ENCODE measurements around the gene SLC39A5. TPM values are rescaled to one million over a fixed set of nuclear protein-coding genes. Genes with fewer than 3 reads are reported as not detected.
"Not testable (repeated sequence)": the region's sequence is repeated elsewhere in the genome, so short reads cannot be mapped to it uniquely, and the experiment has no call there.

SLC39A5 gene, protein sequence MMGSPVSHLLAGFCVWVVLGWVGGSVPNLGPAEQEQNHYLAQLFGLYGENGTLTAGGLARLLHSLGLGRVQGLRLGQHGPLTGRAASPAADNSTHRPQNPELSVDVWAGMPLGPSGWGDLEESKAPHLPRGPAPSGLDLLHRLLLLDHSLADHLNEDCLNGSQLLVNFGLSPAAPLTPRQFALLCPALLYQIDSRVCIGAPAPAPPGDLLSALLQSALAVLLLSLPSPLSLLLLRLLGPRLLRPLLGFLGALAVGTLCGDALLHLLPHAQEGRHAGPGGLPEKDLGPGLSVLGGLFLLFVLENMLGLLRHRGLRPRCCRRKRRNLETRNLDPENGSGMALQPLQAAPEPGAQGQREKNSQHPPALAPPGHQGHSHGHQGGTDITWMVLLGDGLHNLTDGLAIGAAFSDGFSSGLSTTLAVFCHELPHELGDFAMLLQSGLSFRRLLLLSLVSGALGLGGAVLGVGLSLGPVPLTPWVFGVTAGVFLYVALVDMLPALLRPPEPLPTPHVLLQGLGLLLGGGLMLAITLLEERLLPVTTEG
- not detected for total RNA-seq
- long read RNA-seq = 0 reads

DNA sequence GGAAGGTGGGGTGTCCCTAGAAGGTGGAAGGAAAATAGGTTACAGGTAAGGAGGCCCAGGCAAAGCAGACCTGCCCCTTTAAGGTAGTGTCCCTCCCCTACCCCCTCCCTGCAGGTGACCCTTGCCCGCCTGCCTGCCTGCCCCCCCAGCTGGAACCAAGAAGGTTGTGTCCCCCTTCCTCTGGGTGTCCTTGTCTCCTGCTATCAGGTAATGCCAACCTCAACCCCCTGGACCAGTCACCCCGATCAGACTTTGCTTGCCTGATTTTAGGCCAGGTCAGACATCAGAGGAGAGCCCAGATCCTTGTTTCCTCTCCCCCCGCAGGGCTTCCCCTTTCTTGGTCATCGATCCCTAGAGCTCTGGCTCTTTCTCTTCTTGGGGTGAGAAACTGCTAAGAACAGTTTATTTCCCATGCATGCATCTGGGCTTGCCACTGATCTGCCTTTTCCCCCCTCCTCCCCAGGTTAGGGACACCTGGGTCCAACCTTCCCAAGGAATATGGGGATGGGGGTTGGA is at the start of gene SLC39A5:
Gene SLC39A5 (plus strand): TSS at position 136 of the 516 bp plus-strand sequence. CDS start 1,224 bp downstream, outside the sequence.
- DNase-seq (ENCODE audit: missing footprints) (peak; percentile 2), ATAC-seq (no peak)
- intact Hi-C loops (cut with DNase I) = no loop called here

DNA sequence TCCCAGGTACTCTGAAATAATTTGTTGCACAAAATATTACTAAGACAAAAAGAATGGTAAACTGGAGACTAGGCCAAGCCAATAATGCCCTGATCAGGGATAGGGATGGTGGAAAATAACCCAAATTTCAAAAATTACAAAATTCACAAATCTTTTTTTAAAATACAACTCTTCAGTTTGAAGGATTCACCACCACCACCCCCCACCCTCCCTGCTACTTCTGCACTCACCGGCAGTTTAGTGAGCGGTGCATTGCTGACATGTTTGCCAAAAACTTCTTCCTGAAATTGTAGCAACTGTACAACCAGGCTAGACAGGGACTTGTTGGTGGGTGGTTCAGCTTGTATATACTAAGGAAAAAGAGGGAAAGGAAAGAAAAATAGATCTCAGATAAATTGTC is 42.9 kb upstream of the SLC39A5 start:
- ATAC-seq (no peak), DNase-seq (ENCODE audit: missing footprints) (no peak)
- intact Hi-C loops (cut with DNase I) = no loop called here

DNA sequence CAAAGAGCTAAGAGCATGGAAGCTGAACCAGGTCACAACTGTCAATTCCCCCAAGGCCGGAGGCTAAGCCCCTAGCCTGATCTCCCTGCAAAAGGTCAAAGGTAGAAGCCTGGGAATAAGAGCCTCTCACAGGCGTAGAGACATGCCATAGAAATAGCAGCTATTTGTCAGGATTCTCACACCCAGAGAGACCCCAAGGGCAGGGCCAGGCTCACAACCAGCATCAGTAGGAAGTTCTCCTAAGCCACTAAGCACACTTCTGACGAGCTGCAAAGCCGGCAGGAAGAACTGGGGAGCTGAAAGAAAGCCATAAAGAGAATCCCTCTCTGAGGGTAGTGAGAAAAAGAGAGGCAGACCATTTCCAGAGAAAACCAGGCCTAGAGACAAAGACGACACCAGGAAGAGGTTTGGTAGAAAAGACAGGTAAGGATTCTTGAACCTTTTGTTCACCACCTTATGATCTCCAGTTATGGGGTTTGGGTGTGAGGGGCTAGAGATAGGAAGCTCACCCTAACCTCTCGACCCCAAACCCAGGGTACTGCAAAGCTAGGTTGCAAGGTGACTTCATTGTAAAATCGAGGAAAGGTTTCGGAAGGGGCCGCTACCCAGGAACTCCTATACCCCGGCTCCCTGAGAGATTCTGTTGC is 41.6 kb upstream of the SLC39A5 start:
- DNase-seq (ENCODE audit: missing footprints) (no peak), ATAC-seq (no peak)
- intact Hi-C loops (cut with DNase I) = loop anchor here (2.0 kb wide), 2 partner anchors 29 to 449 kb away; partner anchors contain the start of gene MYL6

DNA sequence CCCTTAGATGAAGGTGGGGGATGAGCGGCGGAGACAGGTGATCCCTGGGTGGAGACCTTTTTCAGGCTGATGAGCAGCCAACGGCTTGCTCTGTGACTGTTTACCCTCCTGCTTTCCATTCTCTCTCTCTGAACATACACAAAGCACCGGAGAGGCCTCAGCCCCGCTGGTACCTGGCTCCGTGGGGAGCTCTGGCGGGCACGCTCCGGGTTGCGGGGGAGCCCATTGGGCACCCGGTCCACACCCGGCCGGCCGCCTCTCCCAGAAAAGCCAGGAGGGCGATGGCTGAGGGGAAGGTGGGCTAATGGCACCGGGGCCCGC is 41.1 kb upstream of the SLC39A5 start:
- intact Hi-C loops (cut with DNase I) = loop anchor here (1.0 to 2.0 kb wide), 3 partner anchors 30 to 450 kb away; partner anchors contain the start of gene MYL6
- DNase-seq (ENCODE audit: missing footprints) (no peak), ATAC-seq (no peak)

DNA sequence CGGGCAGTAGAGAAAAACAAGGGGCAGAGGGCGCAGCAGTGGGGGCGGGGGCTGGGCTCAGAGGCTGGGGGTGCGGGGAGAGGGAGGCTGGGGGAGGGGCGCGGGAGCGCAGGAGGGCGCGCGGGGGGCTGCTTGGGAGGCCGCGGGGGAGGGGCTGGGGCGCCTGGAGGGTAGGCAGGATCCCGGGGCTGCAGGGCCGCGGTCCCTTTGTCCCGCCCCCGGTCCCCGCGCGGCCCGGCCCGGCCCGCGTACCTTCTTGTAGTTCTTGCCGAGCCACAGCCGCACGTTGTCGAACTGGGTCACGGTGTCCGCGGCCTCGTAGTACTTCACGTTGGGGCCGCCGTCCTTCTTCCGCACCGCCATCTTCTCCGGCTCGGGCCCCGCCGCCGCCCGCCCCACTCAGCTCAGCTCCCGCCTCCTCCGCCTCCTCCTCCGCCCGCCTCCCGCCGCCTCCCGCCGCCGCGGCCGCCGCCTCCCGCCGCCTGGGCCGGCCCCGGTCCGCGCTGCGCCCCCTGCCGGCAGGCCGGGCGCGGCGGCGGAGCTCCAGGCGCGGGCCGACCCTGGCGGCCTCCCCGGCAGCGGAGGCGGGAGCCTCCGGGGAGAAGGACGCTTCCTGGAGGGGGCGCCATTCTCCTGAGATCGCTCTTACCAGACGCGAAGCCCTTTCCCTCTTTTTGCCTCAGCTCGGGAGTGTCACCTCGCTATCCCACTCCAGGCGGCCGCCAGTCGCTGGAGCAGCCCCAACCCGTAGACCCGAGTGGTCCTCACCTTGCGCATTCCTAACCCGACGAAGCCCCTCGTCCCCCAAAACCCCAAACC is 40.5 kb upstream of the SLC39A5 start, which contains the start of gene SMARCC2:
Gene SMARCC2 (minus strand): TSS at position 385 of the 819 bp plus-strand sequence. CDS start 22 bp downstream, at position 363.
- intact Hi-C loops (cut with DNase I) = loop anchor here (1.0 to 2.0 kb wide), 3 partner anchors 31 to 451 kb away; partner anchors contain the start of gene MYL6
- DNase-seq (ENCODE audit: missing footprints) (peak; percentile 90), ATAC-seq (peak; percentile 89)

DNA sequence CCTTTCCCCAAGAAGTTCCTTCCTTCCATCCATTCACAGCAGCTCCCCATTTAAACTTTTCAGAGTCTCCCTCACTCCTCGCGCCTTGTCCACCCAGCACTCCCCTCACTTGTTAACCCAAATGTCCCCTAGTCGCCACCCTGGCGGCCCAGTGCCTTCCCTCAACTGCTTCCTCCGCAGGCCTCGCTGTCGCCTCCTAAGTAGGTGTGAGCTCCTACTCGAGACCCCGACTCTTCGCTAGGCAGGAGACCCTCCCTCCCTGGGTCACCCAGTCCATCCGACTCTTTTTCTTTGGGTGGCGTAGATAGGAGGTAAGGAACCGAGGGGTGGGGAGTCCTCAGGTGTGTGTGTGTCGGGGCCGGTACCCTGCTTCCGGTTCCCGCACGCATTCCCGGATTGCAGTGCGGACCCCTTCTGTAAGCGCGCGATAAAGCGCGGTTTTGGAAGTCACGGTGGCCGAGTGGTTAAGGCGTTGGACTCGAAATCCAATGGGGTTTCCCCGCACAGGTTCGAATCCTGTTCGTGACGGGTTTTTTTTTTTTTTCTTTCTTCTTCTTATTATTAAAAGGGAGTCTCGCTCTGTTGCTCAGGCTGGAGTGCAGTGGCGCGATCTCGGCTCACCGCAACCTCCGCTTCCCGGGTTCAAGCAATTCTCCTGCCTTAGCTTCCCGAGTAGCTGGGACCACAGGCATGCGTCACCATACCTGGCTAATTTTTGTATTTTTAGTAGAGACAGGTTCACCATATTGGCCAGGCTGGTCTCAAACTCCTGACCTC is 39.7 kb upstream of the SLC39A5 start:
- DNase-seq (ENCODE audit: missing footprints) (peak; percentile 82), ATAC-seq (peak; percentile 53)
- intact Hi-C loops (cut with DNase I) = loop anchor here (1.0 to 2.0 kb wide), 4 partner anchors 31 to 451 kb away; partner anchors contain the start of gene MYL6

DNA sequence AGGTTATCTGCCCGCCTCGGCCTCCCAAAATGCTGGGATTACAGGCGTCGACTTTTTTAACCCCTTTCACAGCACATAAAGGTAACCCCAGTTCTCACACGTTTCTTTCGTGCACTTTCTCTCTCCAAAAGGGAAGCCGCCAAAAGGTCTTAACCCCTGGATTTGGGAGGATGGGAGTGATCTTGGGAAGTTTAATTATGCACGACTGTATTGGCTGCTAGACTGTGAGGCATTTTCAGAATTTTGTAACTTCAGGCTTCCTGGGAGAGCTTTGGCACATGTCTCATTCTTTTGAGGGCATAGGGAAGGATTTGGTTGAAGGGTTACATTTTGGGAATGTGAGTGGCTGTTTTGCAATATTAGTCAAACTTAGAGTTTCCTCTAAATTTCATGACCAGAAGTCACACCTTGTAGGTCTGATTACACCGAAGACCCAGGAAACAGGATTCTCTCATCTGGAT is 39.1 kb upstream of the SLC39A5 start:
- DNase-seq (ENCODE audit: missing footprints) (no peak), ATAC-seq (no peak)
- intact Hi-C loops (cut with DNase I) = loop anchor here (1.0 kb wide), 1 partner anchor 274 kb away; no protein-coding TSS in a partner anchor

DNA sequence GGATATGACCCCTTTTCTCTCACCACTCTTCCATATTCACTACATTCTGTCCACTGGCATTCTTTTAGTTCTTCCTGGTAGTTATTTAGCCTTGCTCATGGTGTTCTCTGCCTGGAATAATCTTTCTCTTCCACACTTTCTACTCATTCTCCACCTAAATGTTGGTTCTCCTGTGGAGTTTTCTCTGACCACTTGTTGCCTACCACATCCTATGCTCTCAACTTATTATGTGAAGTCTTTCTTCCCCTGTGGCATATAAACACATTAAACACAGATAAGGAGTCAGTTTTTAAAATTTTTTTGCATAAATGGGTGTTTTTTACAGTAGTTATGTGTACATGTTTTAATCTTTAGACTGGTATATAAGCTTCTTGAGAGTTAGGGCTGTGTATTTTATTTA is 37.3 kb upstream of the SLC39A5 start:
- intact Hi-C loops (cut with DNase I) = no loop called here
- DNase-seq (ENCODE audit: missing footprints) = no peak
- ATAC-seq = no peak

DNA sequence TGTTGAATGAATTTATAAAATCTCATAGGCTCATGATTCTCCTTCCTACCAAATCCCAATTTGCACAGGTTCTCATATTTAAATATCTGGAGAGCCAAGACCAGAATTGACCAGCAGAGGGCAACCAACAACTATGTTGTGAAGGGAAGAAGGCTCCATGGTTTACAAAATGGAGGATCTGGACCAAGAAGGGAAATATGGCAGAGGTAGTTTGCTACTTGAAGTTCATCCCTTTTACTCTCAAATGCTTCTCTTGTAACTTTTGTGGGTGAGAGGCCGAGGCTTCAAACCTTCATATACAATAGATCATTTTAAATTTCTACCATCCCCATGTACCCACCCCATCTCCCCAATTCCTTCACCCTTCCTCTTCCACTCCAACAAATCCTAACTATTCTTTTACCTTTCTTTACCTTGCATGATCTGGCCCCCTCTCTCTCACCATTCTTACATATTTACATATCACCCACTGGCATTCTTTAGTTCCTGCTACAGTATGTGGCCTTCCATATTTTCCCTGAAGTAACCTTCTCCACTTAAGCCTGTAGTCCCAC is 36.7 kb upstream of the SLC39A5 start:
- intact Hi-C loops (cut with DNase I) = loop anchor here (1.0 kb wide), 2 partner anchors 31 to 275 kb away; partner anchors contain the start of genes NABP2 and SPRYD4
- no peak for ATAC-seq
- DNase-seq (ENCODE audit: missing footprints) = no peak

DNA sequence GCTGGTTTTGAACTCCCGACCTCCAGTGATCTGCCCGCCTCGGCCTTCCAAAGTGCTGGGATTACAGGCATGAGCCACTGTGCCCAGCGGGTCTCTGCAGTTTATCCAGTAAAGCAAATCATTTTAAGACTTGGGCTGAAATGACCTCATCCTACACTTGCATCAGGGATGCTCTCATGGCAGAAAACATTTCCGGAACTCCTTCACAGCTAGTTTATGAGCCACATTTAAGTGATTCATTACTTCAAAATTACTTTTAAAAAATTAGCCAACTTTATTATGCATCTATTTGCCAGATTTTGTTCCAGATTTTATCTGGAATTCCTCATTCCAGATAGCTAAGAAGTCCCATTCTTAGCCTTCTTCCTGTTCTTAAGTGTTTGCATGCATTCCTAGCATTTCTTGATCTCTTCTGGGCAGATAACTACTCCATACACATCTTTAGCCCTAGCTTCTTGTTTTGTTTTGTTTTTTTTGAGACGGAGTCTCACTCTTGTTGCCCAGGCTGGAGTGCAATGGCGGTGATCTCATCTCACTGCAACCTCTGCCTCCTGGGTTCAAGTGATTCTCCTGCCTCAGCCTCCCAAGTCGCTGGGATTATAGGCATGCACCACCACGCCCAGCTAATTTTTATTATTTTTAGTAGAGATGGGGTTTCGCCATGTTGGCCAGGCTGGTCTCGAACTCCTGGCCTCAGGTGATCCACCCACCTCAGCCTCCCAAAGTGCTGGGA is 32.9 kb upstream of the SLC39A5 start:
- ATAC-seq; DNase-seq (ENCODE audit: missing footprints); intact Hi-C loops (cut with DNase I): not testable (repeated sequence)

DNA sequence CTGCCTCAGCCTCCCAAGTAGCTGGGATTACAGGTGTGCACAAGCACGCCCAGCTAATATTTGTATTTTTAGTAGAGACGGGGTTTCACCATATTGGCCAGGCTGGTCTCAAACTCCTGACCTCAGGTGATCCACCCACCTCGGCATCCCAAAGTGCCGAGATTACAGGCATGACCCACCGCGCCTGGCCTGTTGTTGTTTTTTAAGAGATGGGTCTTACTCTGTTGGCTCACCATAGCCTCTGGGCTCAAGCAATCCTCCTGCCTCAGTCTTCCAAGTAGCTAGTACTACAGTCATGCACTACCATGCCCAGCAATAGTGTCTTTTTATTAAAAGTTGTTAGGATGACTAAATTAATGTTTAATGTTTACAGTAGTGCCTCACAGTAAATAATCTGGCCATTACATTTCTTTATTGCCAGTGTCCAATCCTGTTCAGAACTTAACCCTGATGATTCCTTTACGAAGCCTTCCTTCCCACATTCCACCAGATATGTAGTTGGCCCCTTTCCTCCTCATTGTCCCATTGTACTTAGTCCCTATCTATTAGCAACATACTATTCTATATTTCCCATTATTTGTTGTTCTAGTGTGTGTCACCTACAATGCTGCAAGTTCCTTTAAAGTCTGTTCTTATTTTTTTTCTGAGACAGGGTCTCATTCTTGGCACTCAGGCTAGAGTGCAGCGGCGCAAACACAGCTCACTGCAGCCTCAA is 31.8 kb upstream of the SLC39A5 start:
- ATAC-seq (no peak), DNase-seq (ENCODE audit: missing footprints) (no peak)
- intact Hi-C loops (cut with DNase I) = no loop called here

DNA sequence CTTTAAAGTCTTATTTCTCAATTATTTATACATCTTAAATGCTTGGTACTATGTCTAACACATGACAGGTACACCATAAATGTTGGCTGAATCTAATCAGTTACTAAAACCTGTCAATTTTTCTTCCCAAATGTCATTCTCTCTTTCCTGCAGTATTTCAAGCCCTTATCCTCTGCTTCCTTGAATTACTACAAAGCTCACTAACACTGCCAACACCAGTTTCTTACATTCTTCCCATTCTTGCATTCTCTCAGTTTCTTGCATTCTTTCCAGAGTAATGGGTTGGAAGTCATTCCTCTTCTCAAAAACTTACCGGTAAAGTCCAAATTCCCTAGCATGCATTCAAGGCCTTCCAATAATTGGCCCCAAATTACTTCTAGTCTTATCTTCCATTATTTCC is 31.0 kb upstream of the SLC39A5 start:
- ATAC-seq = no peak
- DNase-seq (ENCODE audit: missing footprints) = no peak
- intact Hi-C loops (cut with DNase I) = no loop called here

DNA sequence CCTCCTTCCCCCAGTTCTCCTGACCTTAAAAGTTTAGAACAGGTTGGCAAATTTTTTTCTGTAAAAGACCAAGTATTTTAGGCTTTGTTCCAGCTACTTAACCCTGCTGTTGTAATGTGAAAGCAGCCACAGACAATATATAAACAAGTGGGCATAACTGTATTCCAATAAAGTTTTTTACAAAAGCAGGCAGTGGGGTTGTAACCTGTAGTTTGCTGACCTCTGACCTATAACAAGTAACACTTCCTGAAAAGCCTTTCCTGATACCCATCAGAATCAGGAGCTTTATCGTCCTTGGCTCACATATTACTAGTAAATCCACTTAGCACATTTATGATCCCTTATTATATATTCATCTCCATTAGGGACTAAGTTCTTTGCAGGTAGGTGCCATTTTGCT is 27.5 kb upstream of the SLC39A5 start:
- ATAC-seq = no peak
- intact Hi-C loops (cut with DNase I) = no loop called here
- DNase-seq (ENCODE audit: missing footprints) = no peak

DNA sequence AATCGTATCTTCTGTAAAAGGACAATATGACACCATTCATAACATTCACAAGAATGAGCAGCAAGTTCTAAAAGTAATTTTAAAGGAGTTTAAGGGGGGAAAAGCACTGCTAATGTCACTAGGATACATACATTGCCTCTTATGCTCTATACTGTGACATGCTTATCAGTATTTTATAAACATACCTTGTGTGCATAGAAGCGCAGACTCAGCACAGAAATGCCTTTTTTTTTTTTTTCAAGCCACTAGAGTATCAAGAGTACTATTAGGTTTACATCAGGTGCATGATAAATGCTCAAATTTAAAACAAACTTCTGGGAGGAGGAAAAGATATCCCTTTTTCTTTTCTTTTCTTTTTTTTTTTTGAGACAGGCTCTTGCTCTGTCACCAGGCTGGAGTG is 27.0 kb upstream of the SLC39A5 start:
- intact Hi-C loops (cut with DNase I) = no loop called here
- DNase-seq (ENCODE audit: missing footprints) = no peak
- no peak for ATAC-seq

DNA sequence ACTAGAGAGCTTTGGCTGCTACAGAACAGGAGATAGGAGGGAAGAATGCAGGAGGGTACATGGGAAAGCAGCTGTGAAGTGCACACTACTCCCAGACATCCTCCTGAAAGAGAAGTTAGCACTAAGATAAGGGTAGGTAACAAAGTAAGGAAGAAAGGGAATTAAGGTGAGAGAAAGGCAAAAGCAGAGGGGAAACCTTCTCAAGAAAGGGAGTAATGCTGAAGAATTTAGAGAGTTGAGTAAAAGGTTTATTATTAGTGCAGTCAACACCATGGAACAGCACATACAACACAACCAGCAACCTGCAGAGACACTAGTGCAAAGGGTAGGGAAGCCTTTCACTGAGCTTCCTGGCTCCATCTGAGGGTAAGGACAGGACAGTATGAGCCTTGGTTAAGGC is 25.6 kb upstream of the SLC39A5 start:
- ATAC-seq (no peak), DNase-seq (ENCODE audit: missing footprints) (no peak)
- intact Hi-C loops (cut with DNase I) = no loop called here

DNA sequence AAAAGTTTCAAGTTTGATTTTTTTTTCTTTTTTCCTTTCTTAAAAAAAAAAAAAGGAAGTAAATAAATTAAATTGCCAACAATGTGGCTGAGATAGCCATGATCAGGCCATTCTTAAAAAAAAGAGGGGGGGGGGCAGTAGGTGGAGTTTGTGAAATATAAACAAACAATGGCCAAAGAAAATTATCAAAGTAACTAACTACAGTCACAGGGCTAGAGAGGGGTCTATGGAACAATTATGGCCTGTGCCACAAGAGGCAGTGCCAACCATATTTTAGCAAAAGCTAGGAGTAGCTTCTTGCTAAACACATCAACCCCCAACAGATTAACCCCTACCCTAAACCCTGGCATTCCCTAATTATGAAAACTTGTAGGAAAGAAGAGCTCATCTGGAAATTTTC is 24.4 kb upstream of the SLC39A5 start:
- DNase-seq (ENCODE audit: missing footprints) (no peak), ATAC-seq (no peak)
- intact Hi-C loops (cut with DNase I) = no loop called here
